K562 (cell line): Measurements from ENCODE around the gene CCDC158. TPM values are rescaled to one million over a fixed set of nuclear protein-coding genes. Genes with fewer than 3 reads are reported as not detected.

Experiments used
- ATAC-seq: fragments of 200-7000 bp; cut with Tn5 transposase; 3 replicates; pipeline ENCODE4 v1.9.1; 2020; ENCODE audit warnings: moderate library complexity
- BruUV-seq: library from RNA; stranded (reverse); fragments of 400-500 nt; replicated peaks from 2 replicates; lab custom pipeline; 2021; lab: Mats Ljungman, UMichigan
- CTCF ChIA-PET: fragments of 300-600 bp; formaldehyde crosslinking; extraction: SDS; loops from one replicate; lab custom pipeline; 2021; ENCODE audit warnings: low intra/inter-chr PET ratio; lab: Yijun Ruan, JAX
- POLR2A ChIA-PET: fragments of 300-600, 350-650 bp; sonication (Branson Sonifier 250); formaldehyde crosslinking; extraction: SDS; loops from one replicate; lab custom pipeline; 2021; ENCODE audit warnings: antibody characterized with exemption, inconsistent platforms; lab: Yijun Ruan, JAX
- DNase-seq, 4 experiments: peaks; one replicate each; pipeline versions ENCODE4 v3.0.0 to v3.0.0-alpha.2; 2011 to 2018; ENCODE audit warnings: low spot score in 3 of 4, mixed read lengths in 3 of 4; ENCODE audit errors: extremely low read depth in 1 of 4
- FAIRE-seq: peaks from 2 replicates; lab custom pipeline; 2011; peaks lifted over from hg19 to GRCh38; lab: Jason Lieb, UNC
- H2AFZ ChIP-seq: 2 replicates; pipeline ENCODE4 v1.6.0; 2011; ENCODE audit warnings: low read depth, low read length, control low read depth, inconsistent platforms
- H3K27ac ChIP-seq: fragments of 200-600 bp; 3 replicates; pipeline ENCODE4 v1.8.0; 2011; ENCODE audit warnings: low read depth, mild to moderate bottlenecking, control low read depth, inconsistent platforms, low read length, moderate library complexity, mixed read lengths; ENCODE audit errors: extremely low read depth
- H3K27me3 ChIP-seq, 2 experiments: fragments of 300-600 bp in 1 of 2; 2 replicates in 1 of 2; 3 replicates in 1 of 2; pipeline versions ENCODE4 v1.6.0 to v1.8.0; 2011; ENCODE audit warnings: inconsistent platforms in 2 of 2, low read length in 2 of 2, mild to moderate bottlenecking in 1 of 2, mixed read lengths in 1 of 2, moderate library complexity in 1 of 2; ENCODE audit not compliant: control insufficient read depth in 2 of 2, insufficient read depth in 2 of 2
- H3K36me3 ChIP-seq: fragments of 300-600 bp; 3 replicates; pipeline ENCODE4 v1.8.0; 2011; ENCODE audit warnings: mild to moderate bottlenecking, low read length, inconsistent platforms; ENCODE audit not compliant: control insufficient read depth, insufficient read depth
- H3K4me1 ChIP-seq, 2 experiments: fragments of 200-600 bp in 1 of 2; replicated peaks in 1 of 2; 2 replicates in 1 of 2; 3 replicates in 1 of 2; pipeline versions ENCODE4 v1.5.1 to v1.8.0; 2011; ENCODE audit warnings: inconsistent platforms in 2 of 2, low read length in 2 of 2, mild to moderate bottlenecking in 1 of 2, mixed read lengths in 1 of 2, moderate library complexity in 1 of 2; ENCODE audit not compliant: control insufficient read depth in 2 of 2, insufficient read depth in 2 of 2
- H3K4me2 ChIP-seq: 2 replicates; pipeline ENCODE4 v1.6.1; 2011; ENCODE audit warnings: low read length, control low read depth, inconsistent platforms, mixed read lengths; ENCODE audit not compliant: insufficient read depth
- H3K4me3 ChIP-seq: fragments of 200-600 bp; sonication (generic), shearing (Covaris generic); 2 replicates; pipeline ENCODE4 v1.5.1; 2016; ENCODE audit warnings: control low read depth, inconsistent platforms
- H3K79me2 ChIP-seq: fragments of 200-600 bp; 3 replicates; pipeline ENCODE4 v1.8.0; 2011; ENCODE audit warnings: low read length, inconsistent platforms; ENCODE audit not compliant: control insufficient read depth, insufficient read depth
- H3K9ac ChIP-seq, 2 experiments: 2 replicates each; pipeline versions ENCODE4 v1.6.0 to v1.6.1; 2011; ENCODE audit warnings: low read depth in 2 of 2, low read length in 2 of 2, control low read depth in 1 of 2, inconsistent platforms in 1 of 2, mild to moderate bottlenecking in 1 of 2, mixed read lengths in 1 of 2; ENCODE audit not compliant: insufficient read depth in 1 of 2
- H3K9me1 ChIP-seq: one replicate; pipeline ENCODE4 v1.6.0; 2011; ENCODE audit warnings: inconsistent platforms, mild to moderate bottlenecking, low read length, moderate library complexity; ENCODE audit not compliant: control insufficient read depth, insufficient read depth
- H3K9me3 ChIP-seq: replicated peaks from 2 replicates; pipeline ENCODE4 v1.5.1; 2011; ENCODE audit warnings: low read depth, low read length, inconsistent platforms; ENCODE audit not compliant: control insufficient read depth, insufficient read depth
- H4K20me1 ChIP-seq: replicated peaks from 2 replicates; pipeline ENCODE4 v1.6.1; 2011; ENCODE audit warnings: low read length, inconsistent platforms, mixed read lengths; ENCODE audit not compliant: control insufficient read depth, insufficient read depth
- BRD9 ChIP-seq: fragments of 450-650 bp; IDR thresholded peaks from 2 replicates; pipeline ENCODE4 v1.6.1; 2018; ENCODE audit warnings: low read depth; ENCODE audit not compliant: partially characterized antibody
- CTBP1 ChIP-seq: fragments of 450-650 bp; IDR thresholded peaks from 2 replicates; pipeline ENCODE4 v1.6.1; 2016; ENCODE audit warnings: borderline replicate concordance
- MYBL2 ChIP-seq, 2 experiments: fragments of 450-650 bp in 1 of 2; sonication (generic) in 1 of 2; formaldehyde crosslinking in 1 of 2; IDR thresholded peaks; 2 replicates each; pipeline versions ENCODE4 v1.6.1 to v1.8.1; 2017 to 2022; ENCODE audit warnings: borderline replicate concordance in 1 of 2, inconsistent platforms in 1 of 2, low read depth in 1 of 2, mild to moderate bottlenecking in 1 of 2, missing genetic modification reagents in 1 of 2, moderate library complexity in 1 of 2
- RBBP5 ChIP-seq: fragments of 200-600 bp; sonication (generic); IDR thresholded peaks from 2 replicates; pipeline ENCODE4 v1.6.1; 2012; ENCODE audit warnings: borderline replicate concordance, mild to moderate bottlenecking, low read length, control low read depth, inconsistent platforms; ENCODE audit not compliant: insufficient read depth, poor library complexity, severe bottlenecking
- RBM15 ChIP-seq: fragments of 200-400 bp; formaldehyde crosslinking; IDR thresholded peaks from 2 replicates; pipeline ENCODE4 v1.6.1; 2018; ENCODE audit warnings: mild to moderate bottlenecking, low read length, moderate library complexity; ENCODE audit not compliant: insufficient read depth
- ZNF316 ChIP-seq: fragments of 450-650 bp; IDR thresholded peaks from 2 replicates; pipeline ENCODE4 v1.6.1; 2016
- WGBS: fragments of 100-300 bp; shearing (Covaris generic); methylation state at CpG from one replicate; pipeline ENCODE4 v1.1.6; 2016; ENCODE audit warnings: low coverage, mixed read lengths; ENCODE audit not compliant: insufficient coverage; ENCODE audit errors: missing lambda C conversion rate; 5-methylcytosine and 5-hydroxymethylcytosine counted together
- in situ Hi-C: fragments of 300-500 bp; cut with MboI; formaldehyde crosslinking; loops from 4 replicates; pipeline ENCODE4 v1.15.0; 2018; ENCODE audit warnings: inconsistent platforms, mixed read lengths
- intact Hi-C: fragments of 100-400 bp; cut with micrococcal nuclease; formaldehyde crosslinking; loops from 2 replicates; pipeline ENCODE4 v1.14.2; 2022
- polyA plus RNA-seq, 8 experiments: library from polyadenylated mRNA; depleted of rRNA in 4 of 8; stranded (reverse) in 5 of 8; unstranded in 3 of 8; fragments of >200 nt; fragmentation: Nextera tagmentation in 2 of 8; fragmentation: Illumina TruSeq in 1 of 8; extraction: Ambion mirVana in 2 of 8; extraction: Trizol in 1 of 8; gene quantifications; 2 replicates each; pipeline versions ENCODE4 v1.2.1 to v1.2.3, GENCODE V29; 2011 to 2014; ENCODE audit warnings: inconsistent platforms in 1 of 8, missing spikeins in 1 of 8
- total RNA-seq, 7 experiments: library from RNA; depleted of rRNA in 6 of 7; stranded (reverse); fragments of >200 nt in 6 of 7; fragmentation: Illumina TruSeq in 2 of 7; extraction: Trizol in 2 of 7; gene quantifications; 2 replicates each; pipeline versions ENCODE4 v1.2.1 to v1.2.3, GENCODE V29; 2011 to 2021; ENCODE audit warnings: low replicate concordance in 1 of 7
- TF ChIP-seq, protein P1 (sequence below), 2 experiments: fragments of 450-650 bp; conservative IDR thresholded peaks; 2 replicates each; pipeline ENCODE4 v1.6.1; 2017; ENCODE audit warnings: mild to moderate bottlenecking in 2 of 2, moderate library complexity in 2 of 2
- TF ChIP-seq, protein P2 (sequence below): sonication (generic); formaldehyde crosslinking; IDR thresholded peaks from 2 replicates; pipeline ENCODE4 v1.8.1; 2023; ENCODE audit warnings: mild to moderate bottlenecking, missing genetic modification reagents
- TF ChIP-seq, protein P3 (sequence below): fragments of 450-650 bp; IDR thresholded peaks from 2 replicates; pipeline ENCODE4 v1.6.1; 2016

CCDC158 gene
- total and polyA plus RNA-seq, 9 of the 15 experiments (the other 6 are each of a cell fraction or from before 2014, with no cell fraction given): not detected

DNA sequence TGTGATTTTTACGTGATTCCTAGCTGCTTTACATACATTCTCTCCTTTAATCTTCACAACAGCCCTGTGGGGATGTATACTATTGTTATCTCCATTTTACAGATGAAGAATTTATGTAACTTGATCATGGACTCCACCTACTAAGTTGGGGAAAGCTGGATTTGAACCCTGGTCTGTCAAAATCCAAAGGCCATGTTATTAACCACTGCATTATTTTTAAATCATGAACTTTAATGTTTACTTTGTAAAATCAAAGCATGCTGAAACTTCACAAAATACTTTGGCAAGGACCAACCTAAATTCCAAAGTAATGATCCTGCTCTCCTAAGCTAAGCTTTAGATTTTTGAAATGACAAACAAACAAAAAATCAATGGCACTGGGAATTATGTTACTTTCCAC lies 143.3 kb downstream of the CCDC158 start (continued):
- TF ChIP-seq, protein P1, sequence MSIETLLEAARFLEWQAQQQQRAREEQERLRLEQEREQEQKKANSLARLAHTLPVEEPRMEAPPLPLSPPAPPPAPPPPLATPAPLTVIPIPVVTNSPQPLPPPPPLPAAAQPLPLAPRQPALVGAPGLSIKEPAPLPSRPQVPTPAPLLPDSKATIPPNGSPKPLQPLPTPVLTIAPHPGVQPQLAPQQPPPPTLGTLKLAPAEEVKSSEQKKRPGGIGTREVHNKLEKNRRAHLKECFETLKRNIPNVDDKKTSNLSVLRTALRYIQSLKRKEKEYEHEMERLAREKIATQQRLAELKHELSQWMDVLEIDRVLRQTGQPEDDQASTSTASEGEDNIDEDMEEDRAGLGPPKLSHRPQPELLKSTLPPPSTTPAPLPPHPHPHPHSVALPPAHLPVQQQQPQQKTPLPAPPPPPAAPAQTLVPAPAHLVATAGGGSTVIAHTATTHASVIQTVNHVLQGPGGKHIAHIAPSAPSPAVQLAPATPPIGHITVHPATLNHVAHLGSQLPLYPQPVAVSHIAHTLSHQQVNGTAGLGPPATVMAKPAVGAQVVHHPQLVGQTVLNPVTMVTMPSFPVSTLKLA (conservative IDR thresholded peaks at IDR 0.05): no peak
- no peak for TF ChIP-seq ZNF316

DNA sequence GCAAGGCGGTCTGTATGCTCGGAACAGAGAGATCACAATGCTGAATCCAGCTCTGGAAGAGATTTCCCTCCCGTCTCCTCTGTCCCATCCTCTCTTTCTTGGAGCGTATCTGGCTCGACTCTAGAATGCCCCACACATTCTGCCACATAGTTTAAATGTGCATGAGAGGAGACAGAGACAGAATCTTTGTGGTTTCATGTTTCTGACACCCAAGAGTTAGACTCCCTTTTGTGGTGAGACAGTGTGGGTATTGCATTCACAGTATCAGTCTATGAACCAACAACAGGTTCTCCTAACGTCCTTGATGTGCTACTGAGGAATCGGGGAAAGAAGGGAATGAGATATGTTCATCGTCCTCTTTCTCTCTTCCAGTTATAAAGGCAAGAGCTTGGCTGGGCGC lies 144.1 kb downstream of the CCDC158 start:
- Histone ChIP-seq H3K9me1 (no peaks in the 10 kb centered on the region), H3K27me3 (no peaks in the 10 kb centered on the region), H2AFZ (no peak overlapping the region), H4K20me1 (no peaks in the 10 kb centered on the region), H3K4me1 (no peaks in the 10 kb centered on the region; a peak in 2 of 5 replicates), H3K36me3 (no peaks in the 10 kb centered on the region; the same call in 2 of the 3 replicates), H3K9ac (no peak overlapping the region), H3K4me3 (no peak overlapping the region), H3K4me2 (no peak overlapping the region), H3K27ac (no peak overlapping the region), H3K79me2 (no peaks in the 10 kb centered on the region), H3K9me3 (no peaks in the 10 kb centered on the region)
- in situ Hi-C loops (no loop called here), intact Hi-C loops (no loop called here)
- DNase-seq (no peak), ATAC-seq (no peak), FAIRE-seq (no peak)
- CTCF ChIA-PET: no interaction called here
- POLR2A ChIA-PET: no interaction called here
- 60% methylated on average over 8 of the region's 9 CpGs for WGBS
- no TSS peak for BruUV-seq
- TF ChIP-seq RBM15 (no peak), BRD9 (no peak), RBBP5 (no peak), MYBL2 (IDR thresholded peaks at IDR 0.05; ENCODE audit: low read depth) (no peak), MYBL2 (CRISPR knock-in tag; IDR thresholded peaks at IDR 0.05; ENCODE audit: borderline replicate concordance) (no peak), CTBP1 (no peak)
- TF ChIP-seq, protein P2, sequence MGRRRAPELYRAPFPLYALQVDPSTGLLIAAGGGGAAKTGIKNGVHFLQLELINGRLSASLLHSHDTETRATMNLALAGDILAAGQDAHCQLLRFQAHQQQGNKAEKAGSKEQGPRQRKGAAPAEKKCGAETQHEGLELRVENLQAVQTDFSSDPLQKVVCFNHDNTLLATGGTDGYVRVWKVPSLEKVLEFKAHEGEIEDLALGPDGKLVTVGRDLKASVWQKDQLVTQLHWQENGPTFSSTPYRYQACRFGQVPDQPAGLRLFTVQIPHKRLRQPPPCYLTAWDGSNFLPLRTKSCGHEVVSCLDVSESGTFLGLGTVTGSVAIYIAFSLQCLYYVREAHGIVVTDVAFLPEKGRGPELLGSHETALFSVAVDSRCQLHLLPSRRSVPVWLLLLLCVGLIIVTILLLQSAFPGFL (CRISPR knock-in tag): no peak
- TF ChIP-seq, protein P3, sequence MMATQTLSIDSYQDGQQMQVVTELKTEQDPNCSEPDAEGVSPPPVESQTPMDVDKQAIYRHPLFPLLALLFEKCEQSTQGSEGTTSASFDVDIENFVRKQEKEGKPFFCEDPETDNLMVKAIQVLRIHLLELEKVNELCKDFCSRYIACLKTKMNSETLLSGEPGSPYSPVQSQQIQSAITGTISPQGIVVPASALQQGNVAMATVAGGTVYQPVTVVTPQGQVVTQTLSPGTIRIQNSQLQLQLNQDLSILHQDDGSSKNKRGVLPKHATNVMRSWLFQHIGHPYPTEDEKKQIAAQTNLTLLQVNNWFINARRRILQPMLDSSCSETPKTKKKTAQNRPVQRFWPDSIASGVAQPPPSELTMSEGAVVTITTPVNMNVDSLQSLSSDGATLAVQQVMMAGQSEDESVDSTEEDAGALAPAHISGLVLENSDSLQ: no peak
